K562 (cell line): Measurements from ENCODE around the gene ALDH1A2. TPM values are rescaled to one million over a fixed set of nuclear protein-coding genes. Genes with fewer than 3 reads are reported as not detected.

Experiments used
- CC2D1A ChIP-seq: fragments of 450-650 bp; IDR thresholded peaks from 2 replicates; pipeline ENCODE4 v1.6.1; 2017; ENCODE audit warnings: mild to moderate bottlenecking
- DNMT1 ChIP-seq: fragments of 450-650 bp; IDR thresholded peaks from 2 replicates; pipeline ENCODE4 v1.6.1; 2016; ENCODE audit warnings: antibody characterized with exemption, mild to moderate bottlenecking
- HDGF ChIP-seq: fragments of 450-650 bp; IDR thresholded peaks from 2 replicates; pipeline ENCODE4 v1.6.1; 2016
- MTA3 ChIP-seq: fragments of 450-650 bp; formaldehyde crosslinking; IDR thresholded peaks from 2 replicates; pipeline ENCODE4 v1.6.1; 2017; ENCODE audit warnings: mild to moderate bottlenecking, borderline replicate concordance
- NCOA2 ChIP-seq, 2 experiments: fragments of 450-650 bp; IDR thresholded peaks; 2 replicates each; pipeline ENCODE4 v1.6.1; 2018; ENCODE audit warnings: mild to moderate bottlenecking in 2 of 2, moderate library complexity in 1 of 2; ENCODE audit not compliant: partially characterized antibody in 2 of 2
- RBM17 ChIP-seq: fragments of 200-400 bp; formaldehyde crosslinking; IDR thresholded peaks from 2 replicates; pipeline ENCODE4 v1.6.1; 2017; ENCODE audit warnings: low read depth, mild to moderate bottlenecking, low read length, borderline replicate concordance
- TEAD1 ChIP-seq, 2 experiments: fragments of 450-650 bp in 1 of 2; sonication (generic) in 1 of 2; formaldehyde crosslinking; IDR thresholded peaks; 2 replicates each; pipeline versions ENCODE4 v1.4.0 to v1.8.0; 2020 to 2022; ENCODE audit warnings: mild to moderate bottlenecking in 2 of 2, missing genetic modification reagents in 1 of 2
- XRCC4 ChIP-seq: IDR thresholded peaks from one replicate; pipeline ENCODE4 v1.6.1; 2011; ENCODE audit not compliant: insufficient read depth, insufficient read length; ENCODE audit errors: extremely low read depth
- ZBED1 ChIP-seq: IDR thresholded peaks from 2 replicates; pipeline ENCODE4 v1.6.1; 2014
- ZNF407 ChIP-seq: fragments of 450-650 bp; IDR thresholded peaks from 2 replicates; pipeline ENCODE4 v1.6.1; 2016; ENCODE audit warnings: low read depth
- ZNF75A ChIP-seq: fragments of 450-650 bp; formaldehyde crosslinking; IDR thresholded peaks from 2 replicates; pipeline ENCODE4 v1.4.0; 2020; ENCODE audit warnings: mild to moderate bottlenecking
- polyA plus RNA-seq, 8 experiments: library from polyadenylated mRNA; depleted of rRNA in 4 of 8; stranded (reverse) in 5 of 8; unstranded in 3 of 8; fragments of >200 nt; fragmentation: Nextera tagmentation in 2 of 8; fragmentation: Illumina TruSeq in 1 of 8; extraction: Ambion mirVana in 2 of 8; extraction: Trizol in 1 of 8; gene quantifications; 2 replicates each; pipeline versions ENCODE4 v1.2.1 to v1.2.3, GENCODE V29; 2011 to 2014; ENCODE audit warnings: inconsistent platforms in 1 of 8, missing spikeins in 1 of 8
- total RNA-seq, 7 experiments: library from RNA; depleted of rRNA in 6 of 7; stranded (reverse); fragments of >200 nt in 6 of 7; fragmentation: Illumina TruSeq in 2 of 7; extraction: Trizol in 2 of 7; gene quantifications; 2 replicates each; pipeline versions ENCODE4 v1.2.1 to v1.2.3, GENCODE V29; 2011 to 2021; ENCODE audit warnings: low replicate concordance in 1 of 7
- TF ChIP-seq, protein P1 (sequence below): sonication (generic); formaldehyde crosslinking; IDR thresholded peaks from 2 replicates; pipeline ENCODE4 v1.8.0; 2023; ENCODE audit warnings: mild to moderate bottlenecking, missing genetic modification reagents
- TF ChIP-seq, protein P2 (sequence below), 2 experiments: fragments of 250-450 bp in 1 of 2; fragments of 450-650 bp in 1 of 2; sonication (Bioruptor Pico) in 1 of 2; IDR thresholded peaks; 2 replicates each; pipeline versions ENCODE4 v1.6.1 to v1.8.0; 2016 to 2021; ENCODE audit warnings: mild to moderate bottlenecking in 2 of 2, moderate library complexity in 2 of 2, missing compliant biosample characterization in 1 of 2, missing genetic modification characterization in 1 of 2

Gene ALDH1A2
- total and polyA plus RNA-seq, 9 of the 15 experiments (the other 6 are each of a cell fraction or from before 2014, with no cell fraction given), result 115 to 393 (median 333) TPM

- TF ChIP-seq, protein P1, sequence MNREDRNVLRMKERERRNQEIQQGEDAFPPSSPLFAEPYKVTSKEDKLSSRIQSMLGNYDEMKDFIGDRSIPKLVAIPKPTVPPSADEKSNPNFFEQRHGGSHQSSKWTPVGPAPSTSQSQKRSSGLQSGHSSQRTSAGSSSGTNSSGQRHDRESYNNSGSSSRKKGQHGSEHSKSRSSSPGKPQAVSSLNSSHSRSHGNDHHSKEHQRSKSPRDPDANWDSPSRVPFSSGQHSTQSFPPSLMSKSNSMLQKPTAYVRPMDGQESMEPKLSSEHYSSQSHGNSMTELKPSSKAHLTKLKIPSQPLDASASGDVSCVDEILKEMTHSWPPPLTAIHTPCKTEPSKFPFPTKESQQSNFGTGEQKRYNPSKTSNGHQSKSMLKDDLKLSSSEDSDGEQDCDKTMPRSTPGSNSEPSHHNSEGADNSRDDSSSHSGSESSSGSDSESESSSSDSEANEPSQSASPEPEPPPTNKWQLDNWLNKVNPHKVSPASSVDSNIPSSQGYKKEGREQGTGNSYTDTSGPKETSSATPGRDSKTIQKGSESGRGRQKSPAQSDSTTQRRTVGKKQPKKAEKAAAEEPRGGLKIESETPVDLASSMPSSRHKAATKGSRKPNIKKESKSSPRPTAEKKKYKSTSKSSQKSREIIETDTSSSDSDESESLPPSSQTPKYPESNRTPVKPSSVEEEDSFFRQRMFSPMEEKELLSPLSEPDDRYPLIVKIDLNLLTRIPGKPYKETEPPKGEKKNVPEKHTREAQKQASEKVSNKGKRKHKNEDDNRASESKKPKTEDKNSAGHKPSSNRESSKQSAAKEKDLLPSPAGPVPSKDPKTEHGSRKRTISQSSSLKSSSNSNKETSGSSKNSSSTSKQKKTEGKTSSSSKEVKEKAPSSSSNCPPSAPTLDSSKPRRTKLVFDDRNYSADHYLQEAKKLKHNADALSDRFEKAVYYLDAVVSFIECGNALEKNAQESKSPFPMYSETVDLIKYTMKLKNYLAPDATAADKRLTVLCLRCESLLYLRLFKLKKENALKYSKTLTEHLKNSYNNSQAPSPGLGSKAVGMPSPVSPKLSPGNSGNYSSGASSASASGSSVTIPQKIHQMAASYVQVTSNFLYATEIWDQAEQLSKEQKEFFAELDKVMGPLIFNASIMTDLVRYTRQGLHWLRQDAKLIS (CRISPR knock-in tag), result no peak
- TF ChIP-seq DNMT1 (no peak), ZNF407 (peak; percentile 49; the same call in 1 of the 2 replicates), ZNF75A (CRISPR knock-in tag) (no peak), ZBED1 (no peak), TEAD1 (CRISPR knock-in tag; IDR thresholded peaks at IDR 0.05) (no peak), MTA3 (no peak), CC2D1A (peak; percentile 91), NCOA2 (IDR thresholded peaks at IDR 0.05; ENCODE audit: partially characterized antibody in 2 of 2) (no peak), RBM17 (no peak), XRCC4 (no peak), HDGF (no peak)
- TF ChIP-seq, protein P2, sequence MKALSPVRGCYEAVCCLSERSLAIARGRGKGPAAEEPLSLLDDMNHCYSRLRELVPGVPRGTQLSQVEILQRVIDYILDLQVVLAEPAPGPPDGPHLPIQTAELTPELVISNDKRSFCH (CRISPR knock-in tag; IDR thresholded peaks at IDR 0.05), result no peak
- TF ChIP-seq, protein P2 (tag; IDR thresholded peaks at IDR 0.05), result no peak
These were observed 31.1 kb upstream of the ALDH1A2 start (continued) for GRCh38 chr15:58096529-58097084.
